COLO829 (cell line): Measurements from ENCODE around the gene PCDHGA10.
"Not testable (repeated sequence)": the region's sequence is repeated elsewhere in the genome, so short reads cannot be mapped to it uniquely, and the experiment has no call there.

ENCODE experiments used
- DNase-seq: peaks from one replicate; pipeline ENCODE4 v3.0.0; 2012; ENCODE audit warnings: low spot score

PCDHGA10 gene

DNA sequence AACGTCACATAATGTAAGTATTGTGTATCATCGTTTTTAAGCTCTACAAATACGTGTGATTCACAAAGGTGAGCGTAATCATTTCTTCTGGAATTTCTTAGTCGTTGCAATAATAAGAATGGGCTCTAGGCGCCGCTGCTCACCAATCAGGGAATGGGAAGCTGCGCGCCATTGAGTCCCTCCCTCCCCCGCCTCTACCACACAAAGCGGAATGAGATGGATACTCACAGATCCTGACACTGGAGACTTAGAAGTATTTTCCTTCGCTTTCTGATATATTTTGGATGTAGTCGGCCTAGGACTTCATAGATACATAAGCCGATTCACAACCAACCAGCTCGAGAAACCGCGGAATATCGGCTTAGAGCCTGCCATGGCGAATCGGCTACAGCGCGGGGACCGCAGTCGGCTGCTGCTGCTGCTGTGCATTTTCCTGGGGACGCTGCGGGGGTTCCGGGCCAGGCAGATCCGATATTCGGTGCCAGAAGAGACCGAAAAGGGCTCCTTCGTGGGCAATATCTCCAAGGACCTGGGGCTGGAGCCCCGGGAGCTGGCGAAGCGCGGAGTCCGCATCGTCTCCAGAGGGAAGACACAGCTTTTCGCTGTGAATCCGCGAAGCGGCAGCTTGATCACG is 8.2 kb downstream of the PCDHGA10 start, which contains the start of gene PCDHGA11:
PCDHGA11 (plus strand) TSS at position 197 of the 634 bp plus-strand sequence; CDS start at position 374, 177 bp downstream.
- DNase-seq = peak; percentile 13

DNA sequence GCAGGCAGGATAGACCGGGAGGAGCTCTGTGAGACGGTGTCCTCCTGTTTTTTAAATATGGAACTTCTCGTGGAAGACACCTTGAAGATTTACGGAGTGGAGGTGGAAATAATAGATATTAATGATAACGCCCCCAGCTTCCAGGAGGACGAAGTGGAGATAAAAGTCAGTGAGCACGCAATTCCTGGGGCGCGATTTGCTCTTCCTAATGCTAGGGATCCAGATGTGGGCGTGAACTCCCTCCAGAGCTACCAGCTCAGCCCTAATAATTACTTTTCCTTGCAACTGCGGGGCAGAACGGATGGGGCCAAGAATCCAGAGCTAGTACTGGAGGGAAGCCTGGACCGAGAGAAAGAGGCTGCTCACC is 8.7 kb downstream of the PCDHGA10 start:
- DNase-seq = no peak

DNA sequence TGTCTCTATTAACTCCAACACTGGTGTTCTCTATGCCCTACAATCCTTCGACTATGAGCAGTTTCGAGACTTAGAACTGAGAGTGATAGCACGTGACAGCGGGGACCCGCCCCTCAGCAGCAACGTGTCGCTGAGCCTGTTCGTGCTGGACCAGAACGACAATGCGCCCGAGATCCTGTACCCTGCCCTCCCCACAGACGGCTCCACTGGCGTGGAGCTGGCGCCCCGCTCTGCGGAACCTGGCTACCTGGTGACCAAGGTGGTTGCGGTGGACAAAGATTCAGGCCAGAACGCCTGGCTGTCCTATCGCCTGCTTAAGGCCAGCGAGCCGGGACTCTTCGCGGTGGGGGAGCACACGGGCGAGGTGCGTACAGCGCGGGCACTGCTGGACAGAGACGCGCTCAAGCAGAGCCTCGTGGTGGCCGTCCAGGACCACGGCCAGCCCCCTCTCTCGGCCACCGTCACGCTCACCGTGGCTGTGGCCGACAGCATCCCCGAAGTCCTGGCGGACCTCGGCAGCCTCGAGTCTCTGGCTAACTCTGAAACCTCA is 10.0 kb downstream of the PCDHGA10 start:
- DNase-seq = no peak

DNA sequence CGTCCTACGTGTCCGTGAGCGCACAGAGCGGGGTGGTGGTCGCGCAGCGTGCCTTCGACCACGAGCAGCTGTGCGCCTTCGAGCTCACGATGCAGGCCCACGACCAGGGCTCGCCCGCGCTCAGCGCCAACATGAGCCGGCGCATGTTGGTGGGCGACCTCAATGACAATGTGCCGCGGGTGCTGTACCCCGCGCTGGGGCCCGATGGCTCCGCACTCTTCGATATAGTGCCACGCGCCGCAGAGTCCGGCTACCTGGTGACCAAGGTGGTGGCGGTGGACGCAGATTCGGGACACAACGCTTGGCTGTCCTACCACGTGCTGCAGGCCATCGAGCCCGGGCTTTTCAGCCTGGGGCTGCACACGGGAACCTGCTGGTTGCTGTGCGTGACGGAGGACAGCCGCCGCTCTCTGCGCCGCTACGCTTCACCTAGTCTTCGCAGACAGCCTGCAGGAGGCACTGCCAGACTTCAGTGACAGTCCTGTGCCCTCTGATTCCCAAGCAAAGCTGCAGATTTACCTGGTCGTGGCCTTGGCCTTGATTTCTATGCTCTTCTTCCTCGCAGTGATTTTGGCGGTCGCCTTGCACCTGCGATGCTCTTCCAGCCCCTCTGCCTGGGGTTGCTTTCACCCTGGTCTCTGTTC is 15.1 kb downstream of the PCDHGA10 start:
- no peak for DNase-seq

- no peak for DNase-seq
Observed at GRCh38 chr5:141430332-141431113, 17.7 kb downstream of the PCDHGA10 start, which contains the start of gene PCDHGA12. Gene PCDHGA12, plus strand, starts transcription at chr5:141430507. Its CDS starts 253 bp downstream, at chr5:141430760.

DNA sequence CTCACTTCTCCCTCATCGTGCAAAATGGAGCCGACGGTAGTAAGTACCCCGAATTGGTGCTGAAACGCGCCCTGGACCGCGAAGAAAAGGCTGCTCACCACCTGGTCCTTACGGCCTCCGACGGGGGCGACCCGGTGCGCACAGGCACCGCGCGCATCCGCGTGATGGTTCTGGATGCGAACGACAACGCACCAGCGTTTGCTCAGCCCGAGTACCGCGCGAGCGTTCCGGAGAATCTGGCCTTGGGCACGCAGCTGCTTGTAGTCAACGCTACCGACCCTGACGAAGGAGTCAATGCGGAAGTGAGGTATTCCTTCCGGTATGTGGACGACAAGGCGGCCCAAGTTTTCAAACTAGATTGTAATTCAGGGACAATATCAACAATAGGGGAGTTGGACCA is 18.5 kb downstream of the PCDHGA10 start:
- DNase-seq = no peak

DNA sequence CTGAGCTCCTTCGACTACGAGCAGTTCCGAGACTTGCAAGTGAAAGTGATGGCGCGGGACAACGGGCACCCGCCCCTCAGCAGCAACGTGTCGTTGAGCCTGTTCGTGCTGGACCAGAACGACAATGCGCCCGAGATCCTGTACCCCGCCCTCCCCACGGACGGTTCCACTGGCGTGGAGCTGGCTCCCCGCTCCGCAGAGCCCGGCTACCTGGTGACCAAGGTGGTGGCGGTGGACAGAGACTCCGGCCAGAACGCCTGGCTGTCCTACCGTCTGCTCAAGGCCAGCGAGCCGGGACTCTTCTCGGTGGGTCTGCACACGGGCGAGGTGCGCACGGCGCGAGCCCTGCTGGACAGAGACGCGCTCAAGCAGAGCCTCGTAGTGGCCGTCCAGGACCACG is 19.5 kb downstream of the PCDHGA10 start:
- DNase-seq = not testable (repeated sequence)

- DNase-seq = not testable (repeated sequence)
Observed at GRCh38 chr5:141432726-141433125, 19.9 kb downstream of the PCDHGA10 start.

DNA sequence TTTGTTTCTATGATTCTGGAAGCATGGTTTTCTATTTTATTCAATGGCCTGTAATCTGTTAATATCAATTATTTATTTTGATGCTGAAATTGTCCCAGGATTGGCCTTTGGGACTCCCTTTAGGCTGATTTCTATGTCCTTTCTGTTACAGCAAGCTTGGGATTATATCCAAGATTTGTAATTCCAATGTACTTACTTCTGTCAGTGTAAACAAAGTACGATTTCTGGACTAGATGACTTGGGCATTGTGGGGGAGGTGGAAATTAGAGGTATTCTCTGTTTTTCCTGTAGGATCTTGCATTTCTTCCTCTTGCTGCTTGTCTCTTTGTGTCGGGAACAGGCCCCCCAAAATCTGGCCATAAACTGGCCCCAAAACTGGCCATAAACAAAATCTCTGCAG is 21.2 kb downstream of the PCDHGA10 start:
- DNase-seq = no peak

DNA sequence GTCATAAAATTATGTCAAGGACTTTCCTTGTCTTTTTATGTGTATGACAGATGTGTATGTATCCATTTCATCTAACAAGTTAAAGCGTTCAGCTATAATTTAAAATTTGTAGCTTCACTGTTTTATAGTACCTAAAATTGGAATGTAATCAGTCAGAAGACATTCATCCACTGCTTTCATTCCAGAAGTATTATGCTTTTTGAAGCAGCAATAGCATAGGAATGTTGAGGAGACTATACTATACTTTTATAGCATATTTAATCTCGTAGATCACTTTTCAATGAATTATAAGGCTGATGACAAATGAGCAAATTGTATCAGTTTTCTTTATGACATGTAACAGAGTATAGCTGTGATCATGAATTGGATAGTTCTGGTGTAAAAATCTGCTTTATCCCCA is 24.4 kb downstream of the PCDHGA10 start:
- DNase-seq = no peak

DNA sequence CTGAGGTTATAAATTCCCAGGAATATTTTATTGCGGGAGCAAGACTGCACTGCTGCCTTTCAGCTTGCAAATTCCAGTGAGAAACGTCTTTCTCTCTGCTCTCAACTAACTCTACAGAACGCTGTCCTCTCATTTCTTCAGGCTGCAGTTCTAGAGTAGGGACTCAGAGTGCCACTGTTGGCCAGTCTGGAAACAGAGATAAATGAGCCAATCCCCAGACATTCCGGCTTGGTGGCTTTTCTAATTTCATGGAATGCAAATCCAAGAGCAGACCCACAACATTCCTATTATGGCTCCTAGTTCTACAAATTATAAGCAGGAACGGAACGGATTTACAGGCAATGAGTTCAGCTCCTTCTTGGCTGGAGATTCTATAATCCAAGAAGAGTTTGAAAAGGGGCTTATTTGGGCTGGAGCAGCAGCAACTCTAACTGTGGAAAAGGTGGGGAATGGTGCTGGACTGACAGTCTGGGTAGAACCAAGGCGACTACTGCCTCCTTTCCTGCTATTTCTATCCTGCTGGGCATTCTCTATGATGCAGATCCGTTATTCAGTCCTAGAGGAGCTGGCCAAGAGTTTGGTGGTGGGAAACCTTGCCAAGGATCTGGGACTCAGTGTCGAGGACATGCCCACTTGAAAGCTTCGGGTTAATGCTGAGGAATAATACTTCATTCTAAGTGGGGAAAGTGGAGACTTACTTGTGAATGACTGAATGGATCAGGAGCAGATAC is 26.8 kb downstream of the PCDHGA10 start:
- DNase-seq = no peak

GRCh38 chr5:141440341-141440740 is 27.6 kb downstream of the PCDHGA10 start:
- no peak for DNase-seq

DNA sequence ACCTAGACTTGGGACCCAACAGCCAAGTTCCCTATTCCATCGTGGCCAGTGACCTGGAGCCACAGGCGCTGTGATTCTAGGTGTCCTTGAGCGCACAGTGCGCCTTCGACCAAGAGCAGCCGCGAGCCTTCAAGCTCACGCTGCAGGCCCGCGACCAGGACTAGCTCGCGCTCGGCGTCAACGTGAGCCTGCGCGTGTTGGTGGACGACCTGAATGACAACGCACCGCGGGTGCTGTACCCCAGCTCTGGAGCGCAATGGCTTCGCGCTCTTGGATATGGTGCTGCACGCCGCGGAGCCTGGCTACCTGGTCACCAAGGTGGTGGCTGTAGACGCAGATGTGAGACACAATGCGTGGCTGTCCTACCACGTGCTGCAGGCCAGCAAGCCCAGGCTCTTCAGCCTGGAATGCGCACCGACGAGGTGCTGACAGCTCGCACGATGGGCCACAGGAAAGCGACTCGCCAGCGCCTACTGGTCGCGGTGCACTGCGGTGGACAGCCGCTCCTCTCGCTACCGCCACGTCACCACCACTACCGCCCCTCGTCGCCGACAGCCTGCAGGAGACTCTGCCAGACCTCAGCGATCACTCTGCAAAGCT is 28.9 kb downstream of the PCDHGA10 start:
- DNase-seq = no peak

GRCh38 chr5:141465351-141465750 is 52.6 kb downstream of the PCDHGA10 start:
- DNase-seq = no peak
